ENCODE results near the gene CDH23.

CDH23 gene

GRCh38 chr10:71584461-71584860 lies 187.7 kb downstream of the CDH23 start:
- H3K27ac Mint-ChIP-seq: no peak overlapping the region
- no peak for ATAC-seq

DNA sequence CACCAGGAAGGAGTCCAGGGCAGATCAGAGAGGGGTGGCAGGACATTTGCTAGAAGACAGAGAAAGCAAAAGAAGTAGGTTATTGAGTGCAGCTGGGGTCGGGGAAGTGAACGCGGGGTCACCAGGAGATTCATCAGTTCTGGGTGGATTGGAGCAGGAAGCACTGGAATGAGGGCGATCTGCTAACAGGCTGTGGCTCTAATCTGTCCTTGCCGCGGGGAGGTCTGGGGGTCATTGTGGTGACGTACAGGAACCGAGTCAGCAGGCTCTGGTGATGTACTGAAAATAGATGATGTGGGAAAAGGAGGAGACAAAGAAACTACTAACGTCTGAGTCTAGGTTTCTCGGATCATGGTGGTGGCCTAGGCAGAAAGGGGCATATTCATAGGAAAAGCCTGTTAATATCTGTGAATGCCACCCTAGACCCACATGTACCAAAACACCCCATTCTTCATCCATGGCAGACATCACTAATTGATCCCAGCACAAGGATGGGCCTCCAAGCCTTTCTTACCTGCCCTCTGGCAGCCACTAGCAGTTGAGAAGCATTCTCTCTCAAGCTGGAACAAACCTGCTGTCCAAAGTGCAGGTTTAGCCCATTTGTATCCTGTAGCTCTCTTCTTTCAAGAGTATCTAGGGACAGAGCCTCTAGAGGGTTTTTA lies 188.3 kb downstream of the CDH23 start:
- Mint-ChIP-seq H3K4me1 (no peaks in the 10 kb centered on the region), H3K9me3 (no peaks in the 10 kb centered on the region), H3K4me3 (no peak overlapping the region), H3K27ac (no peak overlapping the region), H3K36me3 (no peaks in the 10 kb centered on the region)
- DNase-seq (ENCODE audit: low spot score in 2 of 2) (no peak), ATAC-seq (no peak)

More at GRCh38 chr10:71584461-71584860, 187.7 kb downstream of the CDH23 start:
- no peaks in the 10 kb centered on the region for H3K4me1 Mint-ChIP-seq
- DNase-seq (ENCODE audit: low spot score in 2 of 2): no peak
- no peaks in the 10 kb centered on the region for H3K9me3 Mint-ChIP-seq
- no peak overlapping the region for H3K4me3 Mint-ChIP-seq
- no peaks in the 10 kb centered on the region for H3K36me3 Mint-ChIP-seq

DNA sequence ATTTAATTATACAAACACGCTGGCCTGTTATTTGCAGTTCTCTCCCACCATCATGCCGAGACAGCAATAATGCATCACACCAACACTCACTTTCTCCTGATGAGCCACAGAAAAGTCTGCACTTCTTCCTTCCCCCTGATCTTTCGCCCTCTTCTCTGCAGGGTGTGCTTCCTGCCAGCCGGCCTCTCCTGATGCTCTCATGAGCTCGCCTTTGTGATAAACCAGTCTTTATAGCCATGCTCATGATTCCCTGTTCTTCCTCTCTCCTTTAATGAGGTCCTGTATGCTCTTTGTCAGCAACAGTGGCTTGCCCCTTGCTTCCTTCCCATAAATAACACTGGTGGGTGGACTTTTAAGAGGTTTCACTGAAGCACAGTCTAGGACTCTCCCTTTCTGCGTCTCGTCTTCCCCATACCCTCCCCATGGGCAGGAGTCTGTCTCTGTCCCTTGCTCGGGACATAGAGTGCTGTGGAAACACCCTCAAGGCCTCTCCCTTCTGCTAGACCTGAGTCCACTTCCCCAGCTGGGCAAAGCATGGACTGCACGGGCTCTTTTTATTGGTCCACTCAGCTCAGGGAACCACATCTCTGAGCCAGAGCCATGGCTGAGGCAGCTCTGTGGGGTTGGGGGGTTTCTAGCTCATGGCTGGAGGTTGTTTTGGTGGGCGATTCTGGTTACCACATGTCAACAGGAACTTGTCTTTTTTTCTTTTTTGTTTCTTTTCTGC lies 189.0 kb downstream of the CDH23 start:
- ATAC-seq (no peak), DNase-seq (ENCODE audit: low spot score in 2 of 2) (no peak)
- H3K9me3 Mint-ChIP-seq: no peaks in the 10 kb centered on the region
- no peak overlapping the region for H3K27ac Mint-ChIP-seq
- H3K4me1 Mint-ChIP-seq: no peaks in the 10 kb centered on the region
- H3K36me3 Mint-ChIP-seq: no peaks in the 10 kb centered on the region
- no peak overlapping the region for H3K4me3 Mint-ChIP-seq

DNA sequence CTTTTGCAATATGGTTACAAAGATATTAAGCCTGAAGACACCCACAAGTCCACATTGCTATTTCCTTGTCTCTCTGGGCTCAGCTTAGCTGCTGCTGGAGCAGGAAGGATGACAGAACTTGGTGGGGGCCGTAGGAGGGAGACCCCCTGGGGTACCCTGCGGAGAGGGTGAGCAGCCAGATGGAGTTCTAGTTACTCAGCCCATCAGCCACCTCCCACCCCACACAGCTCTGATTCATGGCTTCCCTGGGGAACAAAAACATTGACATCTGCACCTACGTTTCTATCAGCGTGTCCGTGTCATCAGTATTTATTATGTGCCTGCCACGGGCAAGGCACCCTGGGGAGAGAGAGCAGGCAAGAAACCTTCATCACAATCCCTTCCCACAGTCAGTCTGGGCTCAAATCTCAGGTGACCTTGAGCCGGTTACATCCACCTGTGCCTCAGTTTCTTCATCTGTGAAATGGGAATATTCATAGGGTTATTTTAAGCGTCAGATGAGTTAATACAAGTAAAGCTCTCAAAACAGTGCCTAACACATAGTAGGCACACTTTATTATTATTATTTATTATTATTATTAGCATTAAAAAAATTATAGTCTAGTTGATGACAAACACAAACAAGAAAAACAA lies 191.3 kb downstream of the CDH23 start:
- H3K4me3 Mint-ChIP-seq: no peak overlapping the region
- no peak overlapping the region for H3K27ac Mint-ChIP-seq
- H3K36me3 Mint-ChIP-seq: no peaks in the 10 kb centered on the region
- ATAC-seq (no peak), DNase-seq (ENCODE audit: low spot score in 2 of 2) (no peak)
- no peaks in the 10 kb centered on the region for H3K9me3 Mint-ChIP-seq
- no peaks in the 10 kb centered on the region for H3K4me1 Mint-ChIP-seq

DNA sequence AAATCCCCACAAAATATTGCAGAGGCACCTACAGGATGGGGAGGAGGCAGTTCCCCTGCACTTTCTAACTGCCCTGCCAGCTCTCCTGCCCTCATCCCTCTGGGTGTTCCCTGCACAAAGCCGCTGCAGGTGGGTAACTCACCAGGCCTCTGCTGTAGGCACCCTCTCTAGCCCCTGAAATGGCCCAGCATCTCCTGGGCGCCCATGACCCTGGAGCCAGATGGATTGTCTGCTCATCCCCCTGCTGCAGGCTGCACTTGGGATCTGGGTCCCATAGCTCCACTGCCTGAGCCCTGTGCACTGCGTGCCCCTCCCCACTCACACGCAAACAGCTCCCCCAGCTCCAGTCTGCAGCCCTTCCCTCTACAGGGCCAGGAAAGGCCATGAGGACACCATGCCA lies 192.0 kb downstream of the CDH23 start:
- H3K27ac Mint-ChIP-seq: no peak overlapping the region
- no peak for DNase-seq (ENCODE audit: low spot score in 2 of 2)

DNA sequence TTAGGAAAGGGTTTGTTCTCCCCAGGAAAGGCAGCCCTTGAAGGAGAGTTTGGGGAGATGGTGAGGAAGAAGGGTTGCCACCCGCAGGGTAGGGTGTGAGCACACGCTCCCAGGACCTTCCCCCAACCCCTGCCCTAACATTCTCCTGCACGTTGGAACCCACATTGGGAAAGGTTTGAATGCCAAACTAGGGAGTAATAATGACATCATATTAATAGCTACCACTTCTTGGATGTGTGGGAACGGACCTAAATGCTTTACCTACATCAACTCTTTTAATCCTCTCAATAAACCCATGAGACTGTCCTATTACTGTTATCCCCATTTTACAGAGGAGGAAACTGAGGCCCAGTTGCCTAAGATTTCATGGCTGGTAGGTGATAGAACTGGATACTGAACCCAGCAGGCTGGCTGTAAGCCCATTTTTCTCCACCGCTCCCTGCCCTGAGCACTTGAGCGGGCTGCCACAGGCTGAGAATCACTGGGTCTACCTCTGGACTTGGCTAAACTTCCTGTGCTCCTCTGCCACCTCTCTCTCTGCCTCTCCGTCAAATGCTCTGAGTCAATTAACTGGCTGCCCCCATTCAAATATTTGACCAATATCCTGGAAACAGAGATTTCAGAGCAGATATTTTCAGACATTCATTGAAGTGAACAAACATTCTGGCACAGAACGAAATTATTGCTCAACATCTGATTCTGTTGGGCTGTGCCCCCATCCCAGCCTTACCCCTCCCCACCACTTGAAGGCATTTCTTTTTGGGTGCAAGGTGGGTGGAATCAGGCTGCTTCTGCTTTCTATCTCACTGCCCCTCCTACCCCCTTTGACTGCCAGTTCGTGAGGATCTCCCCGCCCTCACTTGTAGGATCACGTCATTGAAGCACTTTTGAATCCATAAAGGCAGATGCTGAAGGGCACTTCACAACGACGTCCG lies 193.2 kb downstream of the CDH23 start:
- no peak for DNase-seq (ENCODE audit: low spot score in 2 of 2)
- Mint-ChIP-seq H3K4me1 (no peaks in the 10 kb centered on the region), H3K27ac (no peak overlapping the region), H3K9me3 (no peaks in the 10 kb centered on the region), H3K4me3 (no peak overlapping the region), H3K36me3 (no peaks in the 10 kb centered on the region)
- no peak for ATAC-seq

More for the DNA sequence above, 192.0 kb downstream of the CDH23 start:
- no peaks in the 10 kb centered on the region for H3K36me3 Mint-ChIP-seq
- no peaks in the 10 kb centered on the region for H3K4me1 Mint-ChIP-seq
- H3K9me3 Mint-ChIP-seq: no peaks in the 10 kb centered on the region
- ATAC-seq: no peak
- no peak overlapping the region for H3K4me3 Mint-ChIP-seq

DNA sequence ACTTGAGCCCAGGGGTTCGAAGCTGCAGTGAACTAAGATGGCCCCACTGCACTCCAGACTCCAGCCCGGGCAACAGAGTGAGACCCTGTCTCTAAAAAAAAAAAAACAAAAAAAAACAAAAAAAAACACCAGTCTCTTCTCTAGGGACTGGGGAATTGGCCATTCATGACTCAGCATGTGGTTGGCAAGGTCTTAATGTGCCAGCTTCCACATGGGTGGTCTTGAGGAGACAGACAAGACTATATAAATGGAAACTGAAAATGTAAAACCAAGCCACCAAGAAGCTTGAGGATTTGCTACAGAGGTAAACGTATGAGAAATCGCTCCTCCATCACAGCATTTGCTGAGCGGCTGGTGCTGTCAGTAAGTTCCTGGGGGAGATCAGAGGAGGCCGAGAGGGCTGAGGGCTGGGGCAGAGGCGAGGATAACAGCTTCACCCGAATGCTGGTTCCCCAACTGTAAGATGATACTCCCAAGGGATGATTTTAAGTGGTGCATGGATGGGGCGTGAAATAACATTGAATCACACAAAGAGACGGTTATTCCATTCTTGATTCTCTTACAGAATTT lies 194.1 kb downstream of the CDH23 start:
- Mint-ChIP-seq H3K4me3 (no peak overlapping the region), H3K27ac (no peak overlapping the region), H3K9me3 (no peaks in the 10 kb centered on the region), H3K36me3 (no peaks in the 10 kb centered on the region), H3K4me1 (no peaks in the 10 kb centered on the region)
- no peak for DNase-seq (ENCODE audit: low spot score in 2 of 2)
- no peak for ATAC-seq

DNA sequence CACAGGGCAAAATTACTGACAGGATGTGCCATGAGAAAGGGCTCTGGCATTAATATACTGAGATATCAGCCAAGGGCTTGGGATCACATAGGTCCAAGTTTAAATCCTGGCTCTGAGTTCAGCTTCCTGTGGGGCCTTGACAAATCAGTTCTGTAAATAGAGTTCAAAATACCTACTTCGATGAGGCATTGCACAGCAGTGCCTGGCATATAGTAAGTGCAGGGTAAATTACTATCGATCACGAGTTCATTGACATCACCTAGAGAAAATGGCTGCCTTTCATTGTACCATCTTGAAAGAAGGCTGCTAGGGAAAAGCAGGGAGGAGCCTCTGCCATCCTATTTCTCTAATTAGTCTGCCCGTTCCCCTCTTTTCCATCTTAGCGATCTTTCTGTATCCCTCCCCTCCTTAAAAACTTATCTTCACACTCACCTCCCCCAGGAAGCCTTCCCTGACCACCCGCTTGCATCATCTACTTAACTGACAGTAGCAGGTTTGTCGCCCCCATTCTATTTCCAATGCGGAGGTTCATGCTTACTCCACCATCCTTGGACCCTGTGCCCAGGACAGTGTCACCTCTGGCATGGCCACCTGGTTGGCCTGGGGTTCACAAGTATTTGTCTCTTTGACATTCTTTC lies 198.3 kb downstream of the CDH23 start:
- Mint-ChIP-seq H3K4me3 (no peak overlapping the region), H3K27ac (no peak overlapping the region), H3K4me1 (no peaks in the 10 kb centered on the region), H3K9me3 (no peaks in the 10 kb centered on the region), H3K36me3 (no peaks in the 10 kb centered on the region)
- no peak for ATAC-seq
- no peak for DNase-seq (ENCODE audit: low spot score in 2 of 2)

DNA sequence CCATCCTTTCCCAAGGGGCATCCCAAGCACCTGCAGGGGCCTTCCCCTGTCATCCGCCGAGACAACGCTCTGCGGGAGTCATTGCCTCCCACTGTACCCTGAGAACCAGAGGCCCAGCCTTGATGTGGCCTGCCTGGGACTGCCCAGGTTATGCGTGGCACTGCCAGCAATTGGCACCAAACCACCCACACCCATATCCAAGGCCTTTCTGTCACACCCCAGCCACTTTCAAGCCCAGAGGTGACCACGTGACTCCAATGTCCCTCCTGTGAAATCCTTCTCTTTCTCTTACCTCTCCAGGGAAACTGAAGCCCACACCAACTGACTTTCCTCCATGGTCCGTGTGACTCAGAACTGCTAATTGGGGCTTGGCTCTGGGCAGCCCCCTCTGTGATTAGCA lies 198.9 kb downstream of the CDH23 start:
- H3K4me1 Mint-ChIP-seq: no peaks in the 10 kb centered on the region
- H3K36me3 Mint-ChIP-seq: no peaks in the 10 kb centered on the region
- H3K9me3 Mint-ChIP-seq: no peaks in the 10 kb centered on the region
- H3K27ac Mint-ChIP-seq: no peak overlapping the region
- ATAC-seq (no peak), DNase-seq (ENCODE audit: low spot score in 2 of 2) (no peak)
- H3K4me3 Mint-ChIP-seq: no peak overlapping the region

GRCh38 chr10:71596127-71596526 lies 199.4 kb downstream of the CDH23 start:
- Mint-ChIP-seq H3K36me3 (no peaks in the 10 kb centered on the region), H3K27ac (no peak overlapping the region)
- DNase-seq (ENCODE audit: low spot score in 2 of 2): no peak

DNA sequence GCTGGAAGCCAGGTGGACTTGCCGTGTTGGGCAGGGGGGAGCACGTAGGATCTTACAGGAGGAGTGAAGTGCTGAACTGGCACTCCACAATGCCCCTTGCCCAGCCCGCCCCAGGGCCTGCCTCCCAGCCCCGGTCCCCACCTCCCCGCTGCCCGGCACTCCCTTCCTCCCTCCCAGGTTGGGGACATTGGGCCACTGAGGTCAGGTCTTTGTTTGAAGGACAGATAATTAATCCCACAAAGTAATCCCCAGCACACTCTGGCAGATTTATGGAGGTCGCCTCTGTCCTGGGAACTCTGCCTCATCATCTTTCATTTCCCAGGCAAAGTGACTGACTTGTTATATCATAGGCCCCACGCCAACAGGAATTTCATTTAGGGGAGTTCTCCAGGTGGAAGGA lies 200.0 kb downstream of the CDH23 start:
- H3K9me3 Mint-ChIP-seq: no peaks in the 10 kb centered on the region
- no peaks in the 10 kb centered on the region for H3K36me3 Mint-ChIP-seq
- H3K4me3 Mint-ChIP-seq: no peak overlapping the region
- ATAC-seq: no peak
- no peak for DNase-seq (ENCODE audit: low spot score in 2 of 2)
- H3K27ac Mint-ChIP-seq: no peak overlapping the region
- no peaks in the 10 kb centered on the region for H3K4me1 Mint-ChIP-seq

More at GRCh38 chr10:71596127-71596526, 199.4 kb downstream of the CDH23 start:
- Mint-ChIP-seq H3K4me1 (no peaks in the 10 kb centered on the region), H3K9me3 (no peaks in the 10 kb centered on the region), H3K4me3 (no peak overlapping the region)
- no peak for ATAC-seq

GRCh38 chr10:71597821-71598498 lies 201.2 kb downstream of the CDH23 start:
- no peak overlapping the region for H3K27ac Mint-ChIP-seq

DNA sequence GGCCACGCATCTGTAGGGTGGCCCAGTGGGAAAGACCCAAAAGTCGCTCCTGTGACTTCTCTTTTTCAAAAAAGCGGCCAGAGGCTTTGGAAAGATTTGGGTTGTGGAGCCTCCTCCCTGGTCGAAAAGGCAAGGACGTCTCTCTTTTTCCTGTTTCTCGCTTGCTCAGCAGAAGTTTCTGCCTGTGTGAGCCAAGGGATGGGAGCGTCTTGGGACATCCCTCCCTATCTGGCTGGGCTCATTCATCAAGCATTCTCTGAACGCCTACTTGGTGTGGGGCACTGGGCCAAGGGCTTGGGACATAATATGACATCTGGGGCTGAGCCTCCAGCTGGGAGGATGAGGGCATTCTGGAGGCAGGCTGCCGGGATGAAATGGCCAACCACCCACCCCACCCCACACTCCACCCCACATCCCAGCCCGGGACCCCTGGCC lies 201.9 kb downstream of the CDH23 start:
- Mint-ChIP-seq H3K27ac (no peak overlapping the region), H3K9me3 (no peaks in the 10 kb centered on the region), H3K4me3 (no peak overlapping the region), H3K36me3 (no peaks in the 10 kb centered on the region), H3K4me1 (no peaks in the 10 kb centered on the region)
- ATAC-seq (no peak), DNase-seq (ENCODE audit: low spot score in 2 of 2) (no peak)

More at GRCh38 chr10:71597821-71598498, 201.2 kb downstream of the CDH23 start:
- ATAC-seq (no peak), DNase-seq (ENCODE audit: low spot score in 2 of 2) (no peak)
- Mint-ChIP-seq H3K9me3 (no peaks in the 10 kb centered on the region), H3K4me1 (no peaks in the 10 kb centered on the region), H3K36me3 (no peaks in the 10 kb centered on the region), H3K4me3 (no peak overlapping the region)

DNA sequence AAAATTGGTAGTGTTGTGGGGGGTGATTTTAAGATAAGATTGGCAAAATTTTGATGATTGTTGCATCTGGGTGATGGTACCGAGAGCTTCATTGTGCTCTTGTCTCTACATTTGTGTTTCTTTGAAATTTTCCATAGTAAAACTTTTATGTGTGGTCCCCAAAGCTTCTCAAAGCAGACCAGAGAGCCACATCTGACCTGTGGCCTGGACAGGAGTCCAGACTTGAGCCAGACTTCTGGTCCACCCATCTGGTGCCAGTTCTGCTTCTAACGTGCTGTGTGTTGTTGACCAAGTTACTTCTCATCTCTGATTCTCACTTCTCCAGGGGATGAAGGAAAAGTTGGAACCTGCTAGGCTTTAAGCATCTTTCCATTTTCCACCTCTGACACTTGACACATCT lies 202.8 kb downstream of the CDH23 start:
- H3K27ac Mint-ChIP-seq: no peak overlapping the region
- H3K36me3 Mint-ChIP-seq: no peaks in the 10 kb centered on the region
- peaks cover 1% of the 10 kb centered on the region for H3K4me1 Mint-ChIP-seq
- ATAC-seq (no peak), DNase-seq (ENCODE audit: low spot score in 2 of 2) (no peak)
- no peaks in the 10 kb centered on the region for H3K9me3 Mint-ChIP-seq
- no peak overlapping the region for H3K4me3 Mint-ChIP-seq

Data from stimulated activated effector memory CD8-positive, alpha-beta T cell treated with anti-CD3 and anti-CD28 coated beads, Interleukin-12 subunit alpha, Interleukin-12 subunit beta, amount 100 ng/mL, for 72 hours (primary cell).